ENCODE measurements around the gene AGBL4. TPM values are rescaled to one million over a fixed set of nuclear protein-coding genes. Genes with fewer than 3 reads are reported as not detected.

Gene AGBL4
- total and polyA plus RNA-seq, 2 experiments from 2014 or later, result not detected

- no peaks in the 10 kb centered on the region for H3K4me1 ChIP-seq (ENCODE audit: low read depth)
- peaks cover 2% of the 10 kb centered on the region for H3K9me3 ChIP-seq (ENCODE audit: low read depth)
- H3K36me3 ChIP-seq, result no peaks in the 10 kb centered on the region
- no peak overlapping the region for H3K27ac ChIP-seq
- H3K27me3 ChIP-seq, result no peaks in the 10 kb centered on the region
- no peak for DNase-seq (ENCODE audit: low read depth in 1 of 2, low spot score in 1 of 2)
- H3K4me3 ChIP-seq, result no peak overlapping the region
- no peak for TF ChIP-seq CTCF (IDR thresholded peaks at IDR 0.05; ENCODE audit: low read depth, low read length)
These were observed 842.7 kb downstream of the AGBL4 start for GRCh38 chr1:49181033-49181432.

GRCh38 chr1:49171941-49172593, 851.7 kb downstream of the AGBL4 start:
- H3K27ac ChIP-seq, result no peak overlapping the region
- no peaks in the 10 kb centered on the region for H3K36me3 ChIP-seq
- H3K9me3 ChIP-seq (ENCODE audit: low read depth), result peaks cover 6% of the 10 kb centered on the region
- no peak for DNase-seq (ENCODE audit: low read depth in 1 of 2, low spot score in 1 of 2)
- H3K27me3 ChIP-seq, result no peaks in the 10 kb centered on the region
- no peak overlapping the region for H3K4me3 ChIP-seq
- TF ChIP-seq CTCF (IDR thresholded peaks at IDR 0.05; ENCODE audit: low read depth, low read length), result no peak
- H3K4me1 ChIP-seq (ENCODE audit: low read depth), result no peaks in the 10 kb centered on the region

- no peaks in the 10 kb centered on the region for H3K4me1 ChIP-seq (ENCODE audit: low read depth)
- H3K4me3 ChIP-seq, result no peak overlapping the region
- H3K27ac ChIP-seq, result no peak overlapping the region
- H3K9me3 ChIP-seq (ENCODE audit: low read depth), result peaks cover 3% of the 10 kb centered on the region
- no peak for TF ChIP-seq CTCF (IDR thresholded peaks at IDR 0.05; ENCODE audit: low read depth, low read length)
- no peaks in the 10 kb centered on the region for H3K36me3 ChIP-seq
- no peaks in the 10 kb centered on the region for H3K27me3 ChIP-seq
- DNase-seq (ENCODE audit: low read depth in 1 of 2, low spot score in 1 of 2), result no peak
These were observed 857.7 kb downstream of the AGBL4 start for GRCh38 chr1:49166031-49166430.

- H3K27ac ChIP-seq, result no peak overlapping the region
- no peak overlapping the region for H3K4me3 ChIP-seq
- H3K36me3 ChIP-seq, result no peaks in the 10 kb centered on the region
- H3K9me3 ChIP-seq (ENCODE audit: low read depth), result no peaks in the 10 kb centered on the region
- H3K27me3 ChIP-seq, result no peaks in the 10 kb centered on the region
- no peaks in the 10 kb centered on the region for H3K4me1 ChIP-seq (ENCODE audit: low read depth)
- DNase-seq (ENCODE audit: low read depth in 1 of 2, low spot score in 1 of 2), result no peak
- no peak for TF ChIP-seq CTCF (IDR thresholded peaks at IDR 0.05; ENCODE audit: low read depth, low read length)
These were observed 860.7 kb downstream of the AGBL4 start for GRCh38 chr1:49163031-49163430.

- no peak for DNase-seq (ENCODE audit: low read depth in 1 of 2, low spot score in 1 of 2)
- Histone ChIP-seq H3K27me3 (no peaks in the 10 kb centered on the region), H3K27ac (no peak overlapping the region), H3K4me3 (no peak overlapping the region), H3K9me3 (ENCODE audit: low read depth) (no peaks in the 10 kb centered on the region), H3K36me3 (no peaks in the 10 kb centered on the region), H3K4me1 (ENCODE audit: low read depth) (no peaks in the 10 kb centered on the region)
- TF ChIP-seq CTCF (IDR thresholded peaks at IDR 0.05; ENCODE audit: low read depth, low read length), result no peak
These were observed 863.1 kb downstream of the AGBL4 start for GRCh38 chr1:49160677-49161076.

Data from cardiac muscle cell (in vitro differentiated cells and primary cell).